Measurements from ENCODE around the gene RMND5B. TPM values are rescaled to one million over a fixed set of nuclear protein-coding genes. Genes with fewer than 3 reads are reported as not detected.

RMND5B gene
- total RNA-seq, 1 donor from 2014 or later = 51.6 TPM

GRCh38 chr5:178143901-178144300, 13.1 kb downstream of the RMND5B start:
- TF ChIP-seq POLR2AphosphoS5 (IDR thresholded peaks at IDR 0.05; ENCODE audit: insufficient read depth in 1 of 2, low read depth in 1 of 2) (no peak), CTCF (IDR thresholded peaks at IDR 0.05) (no peak), POLR2A (IDR thresholded peaks at IDR 0.05) (no peak)
- Histone ChIP-seq H3K27ac (no peak overlapping the region), H3K36me3 (peaks cover 0 to 71% of the 10 kb centered on the region in 2 donors), H3K27me3 (no peaks in the 10 kb centered on the region), H3K4me1 (no peaks in the 10 kb centered on the region), H3K9me3 (no peaks in the 10 kb centered on the region), H3K4me3 (no peak overlapping the region)
- no peak for DNase-seq (ENCODE audit: extremely low spot score in 2 of 2)
- intact Hi-C loops (cut with DNase I) = loop anchor here (10.0 kb wide), 1 partner anchor 1471 kb away; no protein-coding TSS in a partner anchor

GRCh38 chr5:178145965-178146820, 15.4 kb downstream of the RMND5B start:
- H3K4me1 ChIP-seq = no peaks in the 10 kb centered on the region
- no peaks in the 10 kb centered on the region for H3K9me3 ChIP-seq
- no peak overlapping the region for H3K27ac ChIP-seq
- intact Hi-C loops (cut with DNase I) = loop anchor here (10.0 kb wide), 1 partner anchor 1469 kb away; no protein-coding TSS in a partner anchor
- H3K27me3 ChIP-seq = no peaks in the 10 kb centered on the region
- H3K4me3 ChIP-seq = no peak overlapping the region
- peaks cover 0 to 84% of the 10 kb centered on the region in 2 donors for H3K36me3 ChIP-seq
- peak; percentile 29 to 55 (median 54) for TF ChIP-seq CTCF (IDR thresholded peaks at IDR 0.05)
- peak; percentile 26 to 28 for TF ChIP-seq POLR2AphosphoS5 (IDR thresholded peaks at IDR 0.05; ENCODE audit: insufficient read depth in 1 of 2, low read depth in 1 of 2)
- TF ChIP-seq POLR2A (IDR thresholded peaks at IDR 0.05) = no peak
- DNase-seq (ENCODE audit: extremely low spot score in 2 of 2) = no peak

GRCh38 chr5:178147406-178147805, 16.6 kb downstream of the RMND5B start:
- no peaks in the 10 kb centered on the region for H3K9me3 ChIP-seq
- no peak overlapping the region for H3K4me3 ChIP-seq
- peaks cover 12% of the 10 kb centered on the region for H3K4me1 ChIP-seq
- DNase-seq (ENCODE audit: extremely low spot score in 2 of 2) = no peak
- intact Hi-C loops (cut with DNase I) = loop anchor here (10.0 kb wide), 1 partner anchor 1467 kb away; no protein-coding TSS in a partner anchor
- H3K27me3 ChIP-seq = no peaks in the 10 kb centered on the region
- TF ChIP-seq POLR2A (IDR thresholded peaks at IDR 0.05) (no peak), POLR2AphosphoS5 (IDR thresholded peaks at IDR 0.05; ENCODE audit: insufficient read depth in 1 of 2, low read depth in 1 of 2) (no peak), CTCF (IDR thresholded peaks at IDR 0.05) (no peak)
- H3K36me3 ChIP-seq = peaks cover 0 to 80% of the 10 kb centered on the region in 2 donors
- no peak overlapping the region for H3K27ac ChIP-seq

- intact Hi-C loops (cut with DNase I) = loop anchor here (10.0 kb wide), 1 partner anchor 1465 kb away; no protein-coding TSS in a partner anchor
- Histone ChIP-seq H3K4me1 (peaks cover 21% of the 10 kb centered on the region), H3K4me3 (no peak overlapping the region), H3K27ac (no peak overlapping the region), H3K9me3 (no peaks in the 10 kb centered on the region), H3K27me3 (no peaks in the 10 kb centered on the region), H3K36me3 (peaks cover 0 to 61% of the 10 kb centered on the region in 2 donors)
- TF ChIP-seq CTCF (IDR thresholded peaks at IDR 0.05) = no peak
- DNase-seq (ENCODE audit: extremely low spot score in 2 of 2) = no peak
These were observed 18.6 kb downstream of the RMND5B start for GRCh38 chr5:178149199-178149932.

Measured in vagina (tissue), 2 donors.